B cell (primary cell): ENCODE data around the gene STXBP1. TPM values are rescaled to one million over a fixed set of nuclear protein-coding genes. Genes with fewer than 3 reads are reported as not detected.

Experiments used
- ATAC-seq: fragments of 200-7000 bp; cut with Tn5 transposase; one replicate; pipeline ENCODE4 v1.10.0; 2021; ENCODE audit warnings: low read depth, mild to moderate bottlenecking, moderate number of reproducible peaks, moderate library complexity
- CTCF ChIA-PET: fragments of 350-600 bp; sonication (Branson Sonifier 250); formaldehyde crosslinking; loops from one replicate; lab custom pipeline; 2021; ENCODE audit warnings: antibody characterized with exemption, inconsistent platforms; lab: Charles Lee
- POLR2A ChIA-PET: fragments of 350-600 bp; sonication (Branson Sonifier 250); formaldehyde crosslinking; loops from one replicate; lab custom pipeline; 2021; ENCODE audit warnings: antibody characterized with exemption; lab: Charles Lee
- DNase-seq: peaks from one replicate; pipeline ENCODE4 v3.0.0; 2013
- H2AFZ ChIP-seq: 2 replicates; pipeline ENCODE4 v1.6.1; 2012; ENCODE audit warnings: mild to moderate bottlenecking, low read depth, low read length; ENCODE audit not compliant: insufficient read depth, poor library complexity, severe bottlenecking
- H3K27ac ChIP-seq, 2 donors: 1 replicate in 1 of 2; 2 replicates in 1 of 2; pipeline ENCODE4 v1.5.1; 2012 to 2013; ENCODE audit warnings: low read length in 2 of 2, mild to moderate bottlenecking in 2 of 2, moderate library complexity in 1 of 2
- H3K27me3 ChIP-seq, 4 experiments: fragments of 200-600 bp in 1 of 4; sonication (generic) in 1 of 4; replicated peaks in 1 of 4; 1 replicate in 2 of 4; 2 replicates in 2 of 4; pipeline versions ENCODE4 v1.6.1 to v1.7.0; 2013 to 2016; ENCODE audit warnings: low read length in 3 of 4, mild to moderate bottlenecking in 2 of 4, mixed read lengths in 1 of 4, moderate library complexity in 1 of 4; ENCODE audit not compliant: insufficient read depth in 4 of 4, control insufficient read depth in 3 of 4; ENCODE audit errors: control extremely low read depth in 1 of 4
- H3K36me3 ChIP-seq, 2 experiments: replicated peaks in 1 of 2; 1 replicate in 1 of 2; 2 replicates in 1 of 2; pipeline versions ENCODE4 v1.6.1 to v1.7.1; 2013; ENCODE audit warnings: low read length in 1 of 2; ENCODE audit not compliant: insufficient read depth in 2 of 2, control insufficient read depth in 1 of 2; ENCODE audit errors: control extremely low read depth in 1 of 2, extremely low read depth in 1 of 2
- H3K4me1 ChIP-seq, 2 donors: fragments of 200-600 bp in 1 of 2; sonication (generic) in 1 of 2; 1 replicate in 1 of 2; 2 replicates in 1 of 2; pipeline versions ENCODE4 v1.5.1 to v1.6.1; 2013 to 2017; ENCODE audit warnings: low read length in 2 of 2; ENCODE audit not compliant: control insufficient read depth in 2 of 2, insufficient read depth in 2 of 2
- H3K4me2 ChIP-seq: replicated peaks from 2 replicates; pipeline ENCODE3; 2012; ENCODE audit warnings: mild to moderate bottlenecking, low read depth, low read length; ENCODE audit not compliant: poor library complexity, severe bottlenecking
- H3K4me3 ChIP-seq, 5 experiments: fragments of 200-600 bp in 1 of 5; sonication (generic) in 1 of 5; 1 replicate in 3 of 5; 2 replicates in 2 of 5; pipeline versions ENCODE4 v1.5.1 to v1.7.0; 2011 to 2016; ENCODE audit warnings: low read length in 4 of 5, mild to moderate bottlenecking in 4 of 5, low read depth in 2 of 5, control low read depth in 1 of 5, moderate library complexity in 1 of 5; ENCODE audit not compliant: insufficient read depth in 1 of 5; ENCODE audit errors: control extremely low read depth in 1 of 5, extremely low read depth in 1 of 5
- H3K79me2 ChIP-seq: fragments of 200-600 bp; sonication (generic); one replicate; pipeline ENCODE4 v1.6.0; 2016; ENCODE audit warnings: low read length; ENCODE audit not compliant: control insufficient read depth, insufficient read depth
- H3K9ac ChIP-seq: fragments of 200-600 bp; sonication (generic); 2 replicates; pipeline ENCODE4 v1.6.1; 2017; ENCODE audit warnings: mild to moderate bottlenecking, low read length, moderate library complexity
- H3K9me3 ChIP-seq, 3 donors: one replicate each; pipeline versions ENCODE4 v1.6.1 to v1.7.1; 2013; ENCODE audit warnings: low read length in 2 of 3; ENCODE audit not compliant: control insufficient read depth in 2 of 3, insufficient read depth in 1 of 3; ENCODE audit errors: control extremely low read depth in 1 of 3
- H4K20me1 ChIP-seq: 2 replicates; pipeline ENCODE4 v1.6.0; 2012; ENCODE audit warnings: mild to moderate bottlenecking, low read length; ENCODE audit not compliant: insufficient read depth, control insufficient read depth, poor library complexity, severe bottlenecking
- H3K27ac Mint-ChIP-seq: one replicate; pipeline ENCODE4 v1.8.0; 2021; ENCODE audit warnings: mixed read lengths
- H3K27me3 Mint-ChIP-seq: one replicate; pipeline ENCODE4 v1.8.0; 2021; ENCODE audit warnings: mixed read lengths
- H3K4me1 Mint-ChIP-seq: one replicate; pipeline ENCODE4 v1.8.0; 2021; ENCODE audit warnings: mixed read lengths
- H3K4me3 Mint-ChIP-seq: one replicate; pipeline ENCODE4 v1.8.0; 2021; ENCODE audit warnings: mixed read lengths
- H3K9me3 Mint-ChIP-seq: one replicate; pipeline ENCODE4 v1.8.0; 2022; ENCODE audit warnings: mixed read lengths; ENCODE audit not compliant: insufficient read depth
- CTCF ChIP-seq: fragments of 200-600 bp; IDR thresholded peaks from one replicate; pipeline ENCODE4 v1.8.0; 2022; ENCODE audit warnings: antibody characterized with exemption, mild to moderate bottlenecking
- EZH2 ChIP-seq: IDR thresholded peaks from 2 replicates; pipeline ENCODE4 v1.6.1; 2012; ENCODE audit warnings: borderline replicate concordance, low read depth, mild to moderate bottlenecking, moderate library complexity, low read length; ENCODE audit not compliant: insufficient read depth, poor library complexity, severe bottlenecking
- WGBS: methylation state at CpG from one replicate; pipeline ENCODE4 v1.1.5; 2013; ENCODE audit warnings: missing lambda C conversion rate; ENCODE audit not compliant: insufficient coverage; 5-methylcytosine and 5-hydroxymethylcytosine counted together
- intact Hi-C: fragments of 100-400 bp; cut with micrococcal nuclease; formaldehyde crosslinking; loops from one replicate; pipeline ENCODE4 v1.10.0; 2022
- polyA plus RNA-seq: library from polyadenylated mRNA; depleted of rRNA; stranded (reverse); fragments of >200 nt; gene quantifications from 2 replicates; pipeline ENCODE4 v1.2.3, GENCODE V29; 2012
- total RNA-seq, 2 donors: library from RNA; stranded (reverse); fragments of 120-200 nt in 1 of 2; gene quantifications; 1 replicate in 1 of 2; 2 replicates in 1 of 2; pipeline versions ENCODE4 v1.2.3 to v1.2.4, GENCODE V29; 2013 to 2022

Gene STXBP1
- total and polyA plus RNA-seq, 2 donors (not counting 1 experiment from before 2014, with no cell fraction given) = 0.62 TPM; not detected in 1

- Mint-ChIP-seq H3K4me3 (no peak overlapping the region), H3K27ac (no peak overlapping the region)
- H3K36me3 ChIP-seq = no peaks in the 10 kb centered on the region
Measured at GRCh38 chr9:127585161-127585819, 26.8 kb upstream of the STXBP1 start.

More at GRCh38 chr9:127585161-127585819, 26.8 kb upstream of the STXBP1 start:
- ATAC-seq (no peak), DNase-seq (no peak)
- Histone ChIP-seq H4K20me1 (no peaks in the 10 kb centered on the region), H3K4me2 (no peak overlapping the region), H3K79me2 (no peaks in the 10 kb centered on the region), H2AFZ (no peak overlapping the region), H3K27me3 (peaks cover 0 to 18% (median 7%) of the 10 kb centered on the region in 4 experiments), H3K9ac (no peak overlapping the region), H3K9me3 (no peaks in the 10 kb centered on the region), H3K4me3 (no peak overlapping the region), H3K4me1 (no peaks in the 10 kb centered on the region), H3K27ac (no peak overlapping the region)
- Mint-ChIP-seq H3K9me3 (no peaks in the 10 kb centered on the region), H3K4me1 (no peaks in the 10 kb centered on the region), H3K27me3 (peaks cover 41% of the 10 kb centered on the region)
- ChIA-PET POLR2A (interaction anchor here (0.5 kb wide), 1 partner anchor 209 kb away, joined by 10 read pairs; no protein-coding TSS in a partner anchor), CTCF (interaction anchor here (0.6 to 9.7 kb wide), 14 partner anchors 10 to 645 kb away, joined by 3 to 80 read pairs (median 4); partner anchors contain the start of gene TOR2A)
- WGBS = no CpG with 5 or more reads among the region's 4 CpGs
- intact Hi-C loops = no loop called here
- TF ChIP-seq EZH2 (no peak), CTCF (no peak)
